ENCODE measurements around the gene MYADM.

DNA sequence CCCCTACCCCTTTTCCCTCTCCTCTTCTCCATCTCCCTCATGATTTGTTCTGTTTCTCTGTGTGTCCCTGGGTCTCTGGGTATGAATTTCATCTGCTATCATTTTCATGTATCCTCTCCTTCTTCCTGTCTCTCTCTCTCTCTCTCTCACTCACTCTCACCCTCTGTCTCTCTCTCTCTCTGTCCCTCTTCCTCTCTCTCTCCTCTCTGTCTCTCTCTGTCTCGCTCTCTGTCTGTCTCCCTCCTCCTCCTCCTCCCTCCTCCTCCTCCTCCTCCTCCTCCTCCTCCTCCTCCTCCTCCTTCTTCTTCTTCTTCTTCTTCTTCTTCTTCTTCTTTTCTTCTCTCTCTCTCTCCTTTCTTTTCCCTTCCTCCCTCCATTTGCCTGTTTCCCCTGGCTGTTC lies 38.1 kb downstream of the MYADM start:
- TF ChIP-seq, protein P1, sequence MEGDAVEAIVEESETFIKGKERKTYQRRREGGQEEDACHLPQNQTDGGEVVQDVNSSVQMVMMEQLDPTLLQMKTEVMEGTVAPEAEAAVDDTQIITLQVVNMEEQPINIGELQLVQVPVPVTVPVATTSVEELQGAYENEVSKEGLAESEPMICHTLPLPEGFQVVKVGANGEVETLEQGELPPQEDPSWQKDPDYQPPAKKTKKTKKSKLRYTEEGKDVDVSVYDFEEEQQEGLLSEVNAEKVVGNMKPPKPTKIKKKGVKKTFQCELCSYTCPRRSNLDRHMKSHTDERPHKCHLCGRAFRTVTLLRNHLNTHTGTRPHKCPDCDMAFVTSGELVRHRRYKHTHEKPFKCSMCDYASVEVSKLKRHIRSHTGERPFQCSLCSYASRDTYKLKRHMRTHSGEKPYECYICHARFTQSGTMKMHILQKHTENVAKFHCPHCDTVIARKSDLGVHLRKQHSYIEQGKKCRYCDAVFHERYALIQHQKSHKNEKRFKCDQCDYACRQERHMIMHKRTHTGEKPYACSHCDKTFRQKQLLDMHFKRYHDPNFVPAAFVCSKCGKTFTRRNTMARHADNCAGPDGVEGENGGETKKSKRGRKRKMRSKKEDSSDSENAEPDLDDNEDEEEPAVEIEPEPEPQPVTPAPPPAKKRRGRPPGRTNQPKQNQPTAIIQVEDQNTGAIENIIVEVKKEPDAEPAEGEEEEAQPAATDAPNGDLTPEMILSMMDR (IDR thresholded peaks at IDR 0.05), result no peak
- no peak for TF ChIP-seq EZH2 (IDR thresholded peaks at IDR 0.05; ENCODE audit: borderline replicate concordance, insufficient read depth, low read depth, low read length, poor library complexity, severe bottlenecking)

Measured in B cell (primary cell).